Body of pancreas (tissue), 4 donors: ENCODE data around the gene KLHL11. TPM values are rescaled to one million over a fixed set of nuclear protein-coding genes. Genes with fewer than 3 reads are reported as not detected.

Experiments
- ATAC-seq: fragments of 150-250 bp; one replicate; pipeline ENCODE4 v1.9.1; 2016
- DNase-seq, 4 donors: peaks; one replicate each; pipeline ENCODE4 v3.0.0-alpha.2; 2019
- H3K27ac ChIP-seq, 4 donors: fragments of 200-600 bp; sonication (generic); 1 replicate in 3 of 4; 2 replicates in 1 of 4; pipeline versions ENCODE4 v1.5.1 to v1.6.1; 2016 to 2019; ENCODE audit warnings: mild to moderate bottlenecking in 1 of 4, mixed read lengths in 1 of 4, moderate library complexity in 1 of 4
- H3K27me3 ChIP-seq, 2 donors: fragments of 200-600 bp; sonication (generic); one replicate each; pipeline ENCODE4 v1.6.0; 2016; ENCODE audit warnings: mild to moderate bottlenecking in 1 of 2
- H3K36me3 ChIP-seq, 2 donors: fragments of 200-600 bp; sonication (generic); replicated peaks in 1 of 2; 2 replicates each; pipeline ENCODE4 v1.5.1; 2016; ENCODE audit warnings: low read depth in 2 of 2; ENCODE audit not compliant: insufficient read depth in 1 of 2
- H3K4me1 ChIP-seq: fragments of 200-600 bp; sonication (generic); one replicate; pipeline ENCODE4 v1.6.0; 2016
- H3K4me3 ChIP-seq, 2 donors: fragments of 200-600 bp; sonication (generic); 1 replicate in 1 of 2; 2 replicates in 1 of 2; pipeline ENCODE4 v1.5.1; 2016 to 2019
- H3K9me3 ChIP-seq, 3 donors: fragments of 200-600 bp; sonication (generic); 1 replicate in 2 of 3; 2 replicates in 1 of 3; pipeline ENCODE4 v1.5.1; 2016
- CTCF ChIP-seq, 7 experiments: fragments of 450-650 bp in 4 of 7; fragments of 200-600 bp in 3 of 7; sonication (generic) in 3 of 7; IDR thresholded peaks; one replicate each; pipeline ENCODE4 v1.5.1; 2016 to 2019; ENCODE audit warnings: antibody characterized with exemption in 7 of 7
- POLR2A ChIP-seq, 3 donors: fragments of 450-650 bp; IDR thresholded peaks; one replicate each; pipeline ENCODE4 v1.6.1; 2016; ENCODE audit warnings: antibody characterized with exemption in 3 of 3, mild to moderate bottlenecking in 2 of 3
- WGBS, 2 donors: methylation state at CpG; one replicate each; pipeline ENCODE4 v1.1.5; 2017; 5-methylcytosine and 5-hydroxymethylcytosine counted together
- intact Hi-C: fragments of 100-400 bp; cut with DNase I; formaldehyde crosslinking; loops from one replicate; pipeline ENCODE4 v1.15.1; 2023
- total RNA-seq, 2 donors: library from RNA; depleted of rRNA; stranded (reverse); fragments of >200 nt; gene quantifications; one replicate each; pipeline ENCODE4 v1.1.0, GENCODE V29; 2016

KLHL11 gene
- total RNA-seq, 2 donors from 2014 or later: 15.2 to 16.3 TPM

GRCh38 chr17:41892021-41892376 is 26.8 kb upstream of the KLHL11 start:
- 95 to 96% methylated on average over 4 of the region's 4 CpGs for WGBS, 2 donors
- H3K27ac ChIP-seq: no peak overlapping the region

GRCh38 chr17:41891135-41892020 is 26.2 kb upstream of the KLHL11 start:
- ATAC-seq (no peak), DNase-seq (no peak)
- TF ChIP-seq POLR2A (IDR thresholded peaks at IDR 0.05) (no peak), CTCF (IDR thresholded peaks at IDR 0.05) (no peak)
- 85 to 92% methylated on average over 7 of the region's 7 CpGs for WGBS, 2 donors
- H3K4me1 ChIP-seq: peaks cover 19% of the 10 kb centered on the region
- no peaks in the 10 kb centered on the region for H3K27me3 ChIP-seq
- peaks cover 27 to 29% of the 10 kb centered on the region in 2 donors for H3K36me3 ChIP-seq
- H3K4me3 ChIP-seq: no peak overlapping the region
- H3K9me3 ChIP-seq: no peaks in the 10 kb centered on the region
- intact Hi-C loops: no loop called here
- H3K27ac ChIP-seq: no peak overlapping the region

More at GRCh38 chr17:41892021-41892376, 26.8 kb upstream of the KLHL11 start:
- no peak overlapping the region for H3K4me3 ChIP-seq
- peaks cover 21% of the 10 kb centered on the region for H3K4me1 ChIP-seq
- ATAC-seq (no peak), DNase-seq (no peak)
- no peak for TF ChIP-seq CTCF (IDR thresholded peaks at IDR 0.05)
- peaks cover 26 to 34% of the 10 kb centered on the region in 2 donors for H3K36me3 ChIP-seq
- H3K27me3 ChIP-seq: no peaks in the 10 kb centered on the region
- intact Hi-C loops: no loop called here
- no peaks in the 10 kb centered on the region for H3K9me3 ChIP-seq

DNA sequence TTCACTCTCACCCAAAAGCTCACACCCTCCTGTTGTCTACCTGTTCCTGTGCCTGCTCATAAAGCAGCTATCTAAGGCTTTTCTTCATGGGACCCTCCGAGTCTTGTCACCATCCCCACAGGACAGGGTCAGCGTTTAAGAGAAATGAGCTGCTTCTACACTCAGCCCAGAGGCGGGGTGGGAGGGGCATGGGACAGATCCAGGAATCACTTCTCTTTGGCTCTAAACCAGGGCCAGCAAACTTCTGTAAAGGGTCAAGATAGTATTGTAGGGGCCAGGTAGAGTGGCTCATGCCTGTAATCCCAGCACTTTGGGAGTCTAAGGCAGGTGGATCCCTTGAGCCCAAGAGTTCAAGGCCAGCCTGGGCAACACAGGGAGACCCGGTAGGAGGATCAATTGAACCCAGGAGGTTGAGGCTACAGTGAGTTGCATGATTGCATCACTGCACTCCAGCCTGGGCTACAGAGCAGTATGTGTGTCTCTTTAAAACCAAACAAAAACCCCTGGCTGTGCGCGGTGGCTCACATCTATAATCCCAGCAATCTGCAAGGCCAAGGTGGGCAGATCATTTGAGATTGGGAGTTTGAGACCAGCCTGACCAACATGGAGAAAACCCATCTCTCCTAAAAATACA is 23.2 kb upstream of the KLHL11 start:
- H3K4me1 ChIP-seq: no peaks in the 10 kb centered on the region
- ATAC-seq (no peak), DNase-seq (no peak)
- TF ChIP-seq CTCF (IDR thresholded peaks at IDR 0.05) (no peak), POLR2A (IDR thresholded peaks at IDR 0.05) (no peak)
- intact Hi-C loops: no loop called here
- H3K9me3 ChIP-seq: no peaks in the 10 kb centered on the region
- peaks cover 33 to 49% of the 10 kb centered on the region in 2 donors for H3K36me3 ChIP-seq
- H3K4me3 ChIP-seq: no peak overlapping the region
- no peaks in the 10 kb centered on the region for H3K27me3 ChIP-seq
- WGBS, 2 donors: 73 to 81% methylated on average over 6 of the region's 6 CpGs
- H3K27ac ChIP-seq: no peak overlapping the region

DNA sequence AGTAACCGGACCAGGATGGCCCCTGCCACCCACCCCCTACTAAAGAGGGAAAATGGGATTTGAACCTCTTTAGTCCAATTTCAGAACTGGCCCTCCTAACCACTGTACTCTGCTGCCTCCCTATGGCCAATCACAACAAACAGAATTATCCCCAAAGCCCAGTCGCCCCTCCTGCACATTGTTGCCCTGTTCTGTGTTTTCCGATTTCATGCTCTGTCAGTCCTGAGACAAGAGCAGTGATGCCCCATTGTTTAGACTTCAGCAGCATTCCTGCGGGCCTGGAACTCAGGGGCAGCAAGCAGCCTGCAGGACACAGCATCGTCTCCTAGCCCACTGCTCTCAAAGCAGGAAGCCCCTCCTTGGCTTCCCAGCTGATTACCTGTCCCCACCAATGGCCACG is 20.5 kb upstream of the KLHL11 start:
- DNase-seq (no peak), ATAC-seq (no peak)
- Histone ChIP-seq H3K27me3 (no peaks in the 10 kb centered on the region), H3K4me1 (no peaks in the 10 kb centered on the region), H3K4me3 (no peak overlapping the region), H3K36me3 (peaks cover 22 to 46% of the 10 kb centered on the region in 2 donors), H3K27ac (no peak overlapping the region), H3K9me3 (no peaks in the 10 kb centered on the region)
- WGBS, 2 donors: 86 to 95% methylated on average over 6 of the region's 6 CpGs
- intact Hi-C loops: no loop called here
- TF ChIP-seq POLR2A (IDR thresholded peaks at IDR 0.05) (no peak), CTCF (IDR thresholded peaks at IDR 0.05) (peak in 1 of 7 experiments; percentile 5)
